Measurements from ENCODE around the gene KCNJ11. TPM values are rescaled to one million over a fixed set of nuclear protein-coding genes. Genes with fewer than 3 reads are reported as not detected.
A peak's percentile ranks its signal among the peaks of the same experiment; 100 is the strongest.

Gene KCNJ11
- total and polyA plus RNA-seq, 2 experiments from 2014 or later = not detected

- H3K9me2 ChIP-seq (ENCODE audit: insufficient read depth) = no peaks in the 10 kb centered on the region
- H3K4me1 ChIP-seq (ENCODE audit: insufficient read depth) = no peaks in the 10 kb centered on the region
- no peaks in the 10 kb centered on the region for H3K9me3 ChIP-seq (ENCODE audit: low read depth)
- H3K4me3 ChIP-seq = no peak overlapping the region
- in situ Hi-C loops (cut with MboI) = no loop called here
- no peaks in the 10 kb centered on the region for H3K79me2 ChIP-seq (ENCODE audit: insufficient read depth)
- no peak overlapping the region for H2AFZ ChIP-seq
- 38 to 42% methylated on average over 2 of the region's 2 CpGs for WGBS, 2 experiments (ENCODE audit: low coverage in 1 of 2, low lambda C conversion rate in 2 of 2, missing lambda C conversion rate in 2 of 2)
- no peaks in the 10 kb centered on the region for H3K27me3 ChIP-seq (replicated peaks; ENCODE audit: insufficient read depth)
- H3K4me2 ChIP-seq (ENCODE audit: unreplicated experiment) = no peak overlapping the region
- H3K27ac ChIP-seq = no peak overlapping the region
- TF ChIP-seq EZH2phosphoT487 (IDR thresholded peaks at IDR 0.05; ENCODE audit: insufficient read depth, low read depth) = no peak
- no peak for TF ChIP-seq EZH2 (IDR thresholded peaks at IDR 0.05; ENCODE audit: insufficient read depth, poor library complexity, severe bottlenecking)
- H4K20me1 ChIP-seq (ENCODE audit: insufficient read depth) = no peaks in the 10 kb centered on the region
- H3K9ac ChIP-seq = no peak overlapping the region
- no peaks in the 10 kb centered on the region for H3K36me3 ChIP-seq (ENCODE audit: low read depth)
- no peak for DNase-seq
- H3F3A ChIP-seq (ENCODE audit: insufficient read depth) = no peaks in the 10 kb centered on the region
These were observed 19.6 kb upstream of the KCNJ11 start for GRCh38 chr11:17408026-17408425.

- no peak overlapping the region for H2AFZ ChIP-seq
- TF ChIP-seq EZH2phosphoT487 (IDR thresholded peaks at IDR 0.05; ENCODE audit: insufficient read depth, low read depth) = no peak
- no peak for TF ChIP-seq EZH2 (IDR thresholded peaks at IDR 0.05; ENCODE audit: insufficient read depth, poor library complexity, severe bottlenecking)
- no peaks in the 10 kb centered on the region for H3K79me2 ChIP-seq (ENCODE audit: insufficient read depth)
- H4K20me1 ChIP-seq (ENCODE audit: insufficient read depth) = no peaks in the 10 kb centered on the region
- H3K27ac ChIP-seq = no peak overlapping the region
- no peak overlapping the region for H3K9ac ChIP-seq
- no peaks in the 10 kb centered on the region for H3F3A ChIP-seq (ENCODE audit: insufficient read depth)
- in situ Hi-C loops (cut with MboI) = no loop called here
- H3K4me3 ChIP-seq = no peak overlapping the region
- no peaks in the 10 kb centered on the region for H3K9me2 ChIP-seq (ENCODE audit: insufficient read depth)
- no peaks in the 10 kb centered on the region for H3K4me1 ChIP-seq (ENCODE audit: insufficient read depth)
- H3K27me3 ChIP-seq (replicated peaks; ENCODE audit: insufficient read depth) = no peaks in the 10 kb centered on the region
- no peaks in the 10 kb centered on the region for H3K36me3 ChIP-seq (ENCODE audit: low read depth)
- DNase-seq = no peak
- WGBS, 2 experiments (ENCODE audit: low coverage in 1 of 2, low lambda C conversion rate in 2 of 2, missing lambda C conversion rate in 2 of 2) = 81 to 90% methylated on average over 2 of the region's 2 CpGs
- H3K9me3 ChIP-seq (ENCODE audit: low read depth) = no peaks in the 10 kb centered on the region
- H3K4me2 ChIP-seq (ENCODE audit: unreplicated experiment) = no peak overlapping the region
These were observed 19.1 kb upstream of the KCNJ11 start for GRCh38 chr11:17407575-17407974.

- Histone ChIP-seq H3K79me2 (ENCODE audit: insufficient read depth) (no peaks in the 10 kb centered on the region), H3F3A (ENCODE audit: insufficient read depth) (no peaks in the 10 kb centered on the region), H3K9me3 (ENCODE audit: low read depth) (no peaks in the 10 kb centered on the region), H4K20me1 (ENCODE audit: insufficient read depth) (no peaks in the 10 kb centered on the region), H3K4me2 (ENCODE audit: unreplicated experiment) (no peak overlapping the region), H3K36me3 (ENCODE audit: low read depth) (no peaks in the 10 kb centered on the region), H3K27me3 (replicated peaks; ENCODE audit: insufficient read depth) (no peaks in the 10 kb centered on the region), H2AFZ (no peak overlapping the region), H3K4me1 (ENCODE audit: insufficient read depth) (no peaks in the 10 kb centered on the region), H3K27ac (no peak overlapping the region), H3K4me3 (no peak overlapping the region), H3K9ac (no peak overlapping the region), H3K9me2 (ENCODE audit: insufficient read depth) (no peaks in the 10 kb centered on the region)
- in situ Hi-C loops (cut with MboI) = no loop called here
- no peak for DNase-seq
- WGBS, 2 experiments (ENCODE audit: low coverage in 1 of 2, low lambda C conversion rate in 2 of 2, missing lambda C conversion rate in 2 of 2) = 85 to 87% methylated on average over 13 of the region's 13 CpGs
- TF ChIP-seq EZH2 (IDR thresholded peaks at IDR 0.05; ENCODE audit: insufficient read depth, poor library complexity, severe bottlenecking) = no peak
- TF ChIP-seq EZH2phosphoT487 (IDR thresholded peaks at IDR 0.05; ENCODE audit: insufficient read depth, low read depth) = no peak
These were observed 18.3 kb upstream of the KCNJ11 start for GRCh38 chr11:17406818-17407149.

GRCh38 chr11:17406082-17406817, 17.8 kb upstream of the KCNJ11 start:
- H3K4me2 ChIP-seq (ENCODE audit: unreplicated experiment) = peak overlapping the region; percentile 68
- 73 to 77% methylated on average over 8 of the region's 8 CpGs for WGBS, 2 experiments (ENCODE audit: low coverage in 1 of 2, low lambda C conversion rate in 2 of 2, missing lambda C conversion rate in 2 of 2)
- in situ Hi-C loops (cut with MboI) = no loop called here
- H3K9me2 ChIP-seq (ENCODE audit: insufficient read depth) = no peaks in the 10 kb centered on the region
- TF ChIP-seq EZH2phosphoT487 (IDR thresholded peaks at IDR 0.05; ENCODE audit: insufficient read depth, low read depth) (no peak), EZH2 (IDR thresholded peaks at IDR 0.05; ENCODE audit: insufficient read depth, poor library complexity, severe bottlenecking) (no peak)
- H3K4me1 ChIP-seq (ENCODE audit: insufficient read depth) = no peaks in the 10 kb centered on the region
- no peak for DNase-seq
- no peaks in the 10 kb centered on the region for H4K20me1 ChIP-seq (ENCODE audit: insufficient read depth)
- H3K79me2 ChIP-seq (ENCODE audit: insufficient read depth) = no peaks in the 10 kb centered on the region
- H3K9ac ChIP-seq = no peak overlapping the region
- H3F3A ChIP-seq (ENCODE audit: insufficient read depth) = no peaks in the 10 kb centered on the region
- H3K27me3 ChIP-seq (replicated peaks; ENCODE audit: insufficient read depth) = no peaks in the 10 kb centered on the region
- no peaks in the 10 kb centered on the region for H3K36me3 ChIP-seq (ENCODE audit: low read depth)
- no peaks in the 10 kb centered on the region for H3K9me3 ChIP-seq (ENCODE audit: low read depth)
- no peak overlapping the region for H3K4me3 ChIP-seq
- H3K27ac ChIP-seq = no peak overlapping the region
- peak overlapping the region; percentile 42 for H2AFZ ChIP-seq
